ENCODE results near the gene TFIP11.
A peak's percentile ranks its signal among the peaks of the same experiment; 100 is the strongest.

Gene TFIP11

DNA sequence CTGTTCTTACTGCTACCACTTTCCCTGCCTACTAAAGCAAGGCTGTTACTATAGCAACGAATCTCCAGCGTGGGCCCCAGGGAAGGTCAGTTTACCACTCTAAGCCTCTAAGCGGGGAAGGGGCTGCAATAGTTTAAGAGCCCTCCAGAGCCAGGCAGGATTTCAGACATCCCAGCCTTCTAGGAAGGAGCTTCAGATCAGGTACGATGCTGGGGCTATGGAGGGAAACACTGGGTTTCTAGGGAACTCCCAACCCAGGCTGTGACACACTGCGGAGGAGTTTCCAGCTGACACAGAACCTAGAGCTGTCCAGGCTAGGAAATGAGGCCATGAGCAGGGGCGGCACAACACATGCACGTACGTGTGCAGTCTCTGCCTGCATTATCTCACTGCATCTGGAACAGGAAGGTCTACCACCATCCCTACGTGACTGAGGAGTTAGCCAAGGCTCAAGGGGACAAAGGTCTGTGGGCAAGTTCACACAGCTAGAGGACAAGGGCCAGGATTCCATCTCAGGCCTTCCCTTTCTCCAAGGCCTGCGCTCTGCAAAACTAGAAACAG, 49.1 kb downstream of the TFIP11 start:
- WGBS (ENCODE audit: insufficient coverage): 97% methylated on average over 10 of the region's 10 CpGs
- H3K36me3 ChIP-seq (ENCODE audit: control insufficient read depth in 4 of 4, insufficient read depth in 4 of 4, low read length in 3 of 4): peaks cover 17 to 90% (median 79%) of the 10 kb centered on the region in 4 experiments

DNA sequence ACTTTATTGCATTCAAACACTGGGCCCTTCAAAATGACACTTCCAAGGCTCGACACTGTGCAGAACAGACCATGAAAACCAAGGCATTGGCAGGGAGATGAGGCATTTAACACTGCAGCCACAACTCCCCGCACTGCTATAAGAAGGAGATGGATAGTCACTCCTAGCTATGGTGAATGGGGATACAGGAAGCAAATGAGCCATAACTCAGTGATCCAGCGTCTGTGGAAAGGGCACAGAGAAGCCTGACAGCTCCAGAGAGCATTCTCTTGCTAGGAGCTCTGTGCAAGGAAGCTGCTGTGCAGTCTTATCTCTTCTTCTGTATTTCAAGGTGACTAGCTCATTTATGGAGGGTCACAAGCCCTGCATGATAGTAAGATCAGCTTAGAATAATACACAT, 49.6 kb downstream of the TFIP11 start:
- DNase-seq: no peak
- H3K4me1 ChIP-seq (ENCODE audit: control extremely low read depth in 1 of 4, control insufficient read depth in 4 of 4, insufficient read depth in 4 of 4, low read length in 3 of 4): no peaks in the 10 kb centered on the region
- no peaks in the 10 kb centered on the region for H3K9me3 ChIP-seq (ENCODE audit: control extremely low read depth in 1 of 5, control insufficient read depth in 4 of 5, insufficient read depth in 2 of 5, low read depth in 1 of 5, low read length in 4 of 5)
- no peak overlapping the region for H3K27ac ChIP-seq (ENCODE audit: insufficient read depth in 1 of 2, low read depth in 1 of 2, low read length in 2 of 2, poor library complexity in 1 of 2, severe bottlenecking in 2 of 2)
- no peak overlapping the region for H3K4me3 ChIP-seq (ENCODE audit: control insufficient read depth in 1 of 7, extremely low read depth in 1 of 7, insufficient read depth in 4 of 7, low read depth in 2 of 7, low read length in 6 of 7)
- no peaks in the 10 kb centered on the region for H3K27me3 ChIP-seq (replicated peaks in 2 of 5; ENCODE audit: control insufficient read depth in 4 of 5, insufficient read depth in 5 of 5, low read length in 4 of 5)
- peaks cover 16 to 92% (median 82%) of the 10 kb centered on the region in 4 experiments for H3K36me3 ChIP-seq (ENCODE audit: control insufficient read depth in 4 of 4, insufficient read depth in 4 of 4, low read length in 3 of 4)
- POLR2A ChIA-PET: no interaction called here
- 90% methylated on average over 2 of the region's 3 CpGs for WGBS (ENCODE audit: insufficient coverage)
- CTCF ChIA-PET: interaction anchor here (1.2 to 7.3 kb wide), 11 partner anchors 9 to 97 kb away, joined by 3 to 94 read pairs (median 7); no protein-coding TSS in a partner anchor

More for the DNA sequence above, 49.1 kb downstream of the TFIP11 start:
- Histone ChIP-seq H3K27me3 (replicated peaks in 2 of 5; ENCODE audit: control insufficient read depth in 4 of 5, insufficient read depth in 5 of 5, low read length in 4 of 5) (no peaks in the 10 kb centered on the region), H3K4me3 (ENCODE audit: control insufficient read depth in 1 of 7, extremely low read depth in 1 of 7, insufficient read depth in 4 of 7, low read depth in 2 of 7, low read length in 6 of 7) (no peak overlapping the region), H3K27ac (ENCODE audit: insufficient read depth in 1 of 2, low read depth in 1 of 2, low read length in 2 of 2, poor library complexity in 1 of 2, severe bottlenecking in 2 of 2) (no peak overlapping the region), H3K4me1 (ENCODE audit: control extremely low read depth in 1 of 4, control insufficient read depth in 4 of 4, insufficient read depth in 4 of 4, low read length in 3 of 4) (no peaks in the 10 kb centered on the region), H3K9me3 (ENCODE audit: control extremely low read depth in 1 of 5, control insufficient read depth in 4 of 5, insufficient read depth in 2 of 5, low read depth in 1 of 5, low read length in 4 of 5) (no peaks in the 10 kb centered on the region)
- POLR2A ChIA-PET: no interaction called here
- no peak for DNase-seq
- CTCF ChIA-PET: interaction anchor here (1.2 to 7.3 kb wide), 11 partner anchors 9 to 97 kb away, joined by 3 to 94 read pairs (median 7); no protein-coding TSS in a partner anchor

DNA sequence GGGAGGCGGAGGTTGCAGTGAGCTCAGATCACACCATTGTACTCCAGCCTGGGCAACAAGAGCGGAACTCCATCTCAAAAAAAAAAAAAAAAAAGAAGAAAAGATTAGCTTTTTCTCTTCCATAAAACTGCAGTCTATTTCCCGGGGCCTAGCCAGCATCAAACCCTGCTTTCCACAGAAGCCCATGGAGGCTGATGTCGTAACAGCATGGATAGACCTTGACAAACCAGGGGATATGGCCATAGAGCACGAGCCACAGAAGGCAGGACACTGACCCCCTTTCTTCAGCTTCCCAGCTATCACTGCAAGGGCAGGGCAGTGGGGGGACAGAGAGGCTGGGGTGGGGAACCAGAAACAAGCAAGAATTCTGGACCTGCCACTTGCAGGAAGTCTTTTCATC, 50.2 kb downstream of the TFIP11 start:
- H3K27me3 ChIP-seq (replicated peaks in 2 of 5; ENCODE audit: control insufficient read depth in 4 of 5, insufficient read depth in 5 of 5, low read length in 4 of 5): no peaks in the 10 kb centered on the region
- H3K9me3 ChIP-seq (ENCODE audit: control extremely low read depth in 1 of 5, control insufficient read depth in 4 of 5, insufficient read depth in 2 of 5, low read depth in 1 of 5, low read length in 4 of 5): no peaks in the 10 kb centered on the region
- no peaks in the 10 kb centered on the region for H3K4me1 ChIP-seq (ENCODE audit: control extremely low read depth in 1 of 4, control insufficient read depth in 4 of 4, insufficient read depth in 4 of 4, low read length in 3 of 4)
- H3K27ac ChIP-seq (ENCODE audit: insufficient read depth in 1 of 2, low read depth in 1 of 2, low read length in 2 of 2, poor library complexity in 1 of 2, severe bottlenecking in 2 of 2): no peak overlapping the region
- ChIA-PET POLR2A (no interaction called here), CTCF (interaction anchor here (0.9 to 7.3 kb wide), 19 partner anchors 9 to 96 kb away, joined by 3 to 94 read pairs (median 10); no protein-coding TSS in a partner anchor)
- H3K4me3 ChIP-seq (ENCODE audit: control insufficient read depth in 1 of 7, extremely low read depth in 1 of 7, insufficient read depth in 4 of 7, low read depth in 2 of 7, low read length in 6 of 7): no peak overlapping the region
- DNase-seq: no peak
- H3K36me3 ChIP-seq (ENCODE audit: control insufficient read depth in 4 of 4, insufficient read depth in 4 of 4, low read length in 3 of 4): peaks cover 16 to 90% (median 79%) of the 10 kb centered on the region in 4 experiments
- 96% methylated on average over 4 of the region's 5 CpGs for WGBS (ENCODE audit: insufficient coverage)

DNA sequence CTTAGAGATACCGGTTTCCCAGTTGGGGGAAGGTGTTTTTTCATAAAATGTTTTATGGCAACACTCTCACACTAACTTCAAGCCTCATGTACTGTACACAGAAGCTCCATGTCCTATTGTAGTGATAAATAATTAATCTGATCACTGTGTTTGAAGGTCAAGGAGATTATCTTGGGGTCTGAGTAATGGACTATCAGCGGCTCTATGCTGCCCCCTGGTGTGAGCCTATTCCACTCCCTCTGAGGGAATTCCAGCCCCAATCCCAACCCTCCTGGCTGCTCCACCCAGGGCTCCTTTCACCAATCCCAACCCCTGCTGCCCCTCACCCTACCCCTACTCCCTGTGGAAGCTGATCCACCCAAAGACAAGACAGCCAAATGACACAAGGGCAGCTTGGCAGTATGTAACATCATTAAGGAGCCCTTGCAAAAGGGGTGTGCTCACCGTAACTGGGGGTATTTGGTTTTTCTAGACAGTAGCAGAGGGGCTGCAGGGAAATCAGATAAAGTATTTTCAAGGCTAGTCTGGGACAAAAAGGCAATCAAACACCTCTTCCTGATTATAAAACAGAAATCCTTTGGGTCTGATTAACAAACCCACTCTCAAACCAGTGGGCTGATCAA, 51.0 kb downstream of the TFIP11 start:
- no peak overlapping the region for H3K4me3 ChIP-seq (ENCODE audit: control insufficient read depth in 1 of 7, extremely low read depth in 1 of 7, insufficient read depth in 4 of 7, low read depth in 2 of 7, low read length in 6 of 7)
- POLR2A ChIA-PET: no interaction called here
- DNase-seq: peak in 2 of 3 donors; percentile 23 to 30
- H3K27me3 ChIP-seq (replicated peaks in 2 of 5; ENCODE audit: control insufficient read depth in 4 of 5, insufficient read depth in 5 of 5, low read length in 4 of 5): no peaks in the 10 kb centered on the region
- no peaks in the 10 kb centered on the region for H3K4me1 ChIP-seq (ENCODE audit: control extremely low read depth in 1 of 4, control insufficient read depth in 4 of 4, insufficient read depth in 4 of 4, low read length in 3 of 4)
- 0% methylated on average over 1 of the region's 3 CpGs for WGBS (ENCODE audit: insufficient coverage)
- no peak overlapping the region for H3K27ac ChIP-seq (ENCODE audit: insufficient read depth in 1 of 2, low read depth in 1 of 2, low read length in 2 of 2, poor library complexity in 1 of 2, severe bottlenecking in 2 of 2)
- CTCF ChIA-PET: interaction anchor here (0.6 to 7.3 kb wide), 30 partner anchors 8 to 281 kb away, joined by 3 to 94 read pairs (median 7); no protein-coding TSS in a partner anchor
- peaks cover 16 to 86% (median 76%) of the 10 kb centered on the region in 4 experiments for H3K36me3 ChIP-seq (ENCODE audit: control insufficient read depth in 4 of 4, insufficient read depth in 4 of 4, low read length in 3 of 4)
- no peaks in the 10 kb centered on the region for H3K9me3 ChIP-seq (ENCODE audit: control extremely low read depth in 1 of 5, control insufficient read depth in 4 of 5, insufficient read depth in 2 of 5, low read depth in 1 of 5, low read length in 4 of 5)

DNA sequence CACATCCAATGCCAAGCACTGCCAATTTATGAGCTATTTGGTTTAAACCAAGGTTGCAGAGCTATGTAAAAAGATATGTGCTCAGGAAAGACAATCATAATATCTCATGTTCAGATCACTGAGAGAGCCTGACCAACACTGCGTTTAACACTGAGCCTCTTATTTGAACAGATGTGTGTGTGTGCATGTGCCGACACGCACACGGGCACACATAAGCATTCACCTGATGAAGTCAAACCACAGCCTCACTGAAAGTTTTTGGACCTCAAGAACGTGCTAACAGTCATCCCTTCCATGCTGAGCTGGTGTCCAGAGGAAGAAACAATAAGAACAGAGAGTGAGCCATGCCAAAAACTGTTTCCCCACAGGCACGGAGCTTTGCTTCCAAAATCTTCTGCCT, 52.1 kb downstream of the TFIP11 start:
- DNase-seq: no peak
- Histone ChIP-seq H3K36me3 (ENCODE audit: control insufficient read depth in 4 of 4, insufficient read depth in 4 of 4, low read length in 3 of 4) (peaks cover 16 to 82% (median 75%) of the 10 kb centered on the region in 4 experiments), H3K27me3 (replicated peaks in 2 of 5; ENCODE audit: control insufficient read depth in 4 of 5, insufficient read depth in 5 of 5, low read length in 4 of 5) (no peaks in the 10 kb centered on the region), H3K9me3 (ENCODE audit: control extremely low read depth in 1 of 5, control insufficient read depth in 4 of 5, insufficient read depth in 2 of 5, low read depth in 1 of 5, low read length in 4 of 5) (no peaks in the 10 kb centered on the region), H3K4me3 (ENCODE audit: control insufficient read depth in 1 of 7, extremely low read depth in 1 of 7, insufficient read depth in 4 of 7, low read depth in 2 of 7, low read length in 6 of 7) (no peak overlapping the region), H3K27ac (ENCODE audit: insufficient read depth in 1 of 2, low read depth in 1 of 2, low read length in 2 of 2, poor library complexity in 1 of 2, severe bottlenecking in 2 of 2) (no peak overlapping the region), H3K4me1 (ENCODE audit: control extremely low read depth in 1 of 4, control insufficient read depth in 4 of 4, insufficient read depth in 4 of 4, low read length in 3 of 4) (no peaks in the 10 kb centered on the region)
- CTCF ChIA-PET: interaction anchor here (0.9 to 7.3 kb wide), 27 partner anchors 7 to 205 kb away, joined by 3 to 94 read pairs (median 7); no protein-coding TSS in a partner anchor
- POLR2A ChIA-PET: no interaction called here
- WGBS (ENCODE audit: insufficient coverage): 92% methylated on average over 5 of the region's 6 CpGs

DNA sequence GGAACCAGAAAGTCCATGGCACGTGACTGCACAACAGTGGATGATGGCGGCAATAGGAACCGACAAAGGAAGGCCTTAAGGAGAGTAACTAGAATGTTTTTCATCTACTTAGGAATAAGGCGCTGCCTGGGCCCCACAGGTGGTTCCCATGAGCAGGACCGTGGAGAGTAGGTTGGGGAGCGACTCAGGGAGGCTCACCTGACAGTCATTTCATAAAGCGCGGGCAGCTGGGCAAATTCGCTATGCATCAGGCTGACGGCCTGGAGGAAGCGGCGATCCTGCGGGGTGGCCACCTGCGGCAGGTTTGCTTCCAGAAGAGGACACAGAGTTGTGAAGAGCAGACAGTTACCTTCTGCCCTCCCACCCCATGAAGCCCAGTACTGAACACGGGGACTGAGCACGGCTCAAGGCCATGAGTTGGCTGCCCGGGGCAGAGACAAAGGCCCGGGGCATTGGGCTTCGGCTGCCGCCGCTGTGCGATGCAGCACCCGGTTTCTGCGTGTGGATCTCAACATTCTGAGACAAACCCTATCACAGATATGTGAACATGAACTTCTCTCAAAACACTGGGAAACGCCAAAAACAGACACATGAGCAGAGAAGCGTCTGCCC, 54.5 kb downstream of the TFIP11 start:
- CTCF ChIA-PET: interaction anchor here (1.2 to 1.9 kb wide), 2 partner anchors 60 to 63 kb away, joined by 3 to 4 read pairs; no protein-coding TSS in a partner anchor
- POLR2A ChIA-PET: no interaction called here
- no peak overlapping the region for H3K4me3 ChIP-seq (ENCODE audit: control insufficient read depth in 1 of 7, extremely low read depth in 1 of 7, insufficient read depth in 4 of 7, low read depth in 2 of 7, low read length in 6 of 7)
- WGBS (ENCODE audit: insufficient coverage): 98% methylated on average over 26 of the region's 26 CpGs
- no peaks in the 10 kb centered on the region for H3K27me3 ChIP-seq (replicated peaks in 2 of 5; ENCODE audit: control insufficient read depth in 4 of 5, insufficient read depth in 5 of 5, low read length in 4 of 5)
- no peak for DNase-seq
- no peaks in the 10 kb centered on the region for H3K9me3 ChIP-seq (ENCODE audit: control extremely low read depth in 1 of 5, control insufficient read depth in 4 of 5, insufficient read depth in 2 of 5, low read depth in 1 of 5, low read length in 4 of 5)
- H3K4me1 ChIP-seq (ENCODE audit: control extremely low read depth in 1 of 4, control insufficient read depth in 4 of 4, insufficient read depth in 4 of 4, low read length in 3 of 4): no peaks in the 10 kb centered on the region
- H3K36me3 ChIP-seq (ENCODE audit: control insufficient read depth in 4 of 4, insufficient read depth in 4 of 4, low read length in 3 of 4): peaks cover 7 to 73% (median 66%) of the 10 kb centered on the region in 4 experiments
- H3K27ac ChIP-seq (ENCODE audit: insufficient read depth in 1 of 2, low read depth in 1 of 2, low read length in 2 of 2, poor library complexity in 1 of 2, severe bottlenecking in 2 of 2): no peak overlapping the region

Data from common myeloid progenitor, CD34-positive (primary cell).